Right lobe of liver (tissue), 6 donors: ENCODE results near the gene PLAC1. TPM values are rescaled to one million over a fixed set of nuclear protein-coding genes. Genes with fewer than 3 reads are reported as not detected.

Source experiments
- ATAC-seq, 4 donors: fragments of 200-7000 bp; cut with Tn5 transposase; one replicate each; pipeline ENCODE4 v1.9.1; 2020; ENCODE audit warnings: mild to moderate bottlenecking in 4 of 4, moderate library complexity in 4 of 4
- DNase-seq, 3 donors: peaks; one replicate each; pipeline ENCODE4 v3.0.0-alpha.2; 2020
- H3K27ac ChIP-seq, 3 donors: fragments of 200-600 bp; one replicate each; pipeline ENCODE4 v1.8.0; 2022
- H3K27me3 ChIP-seq, 2 donors: fragments of 200-600 bp; one replicate each; pipeline ENCODE4 v1.8.0; 2022
- H3K36me3 ChIP-seq, 4 donors: fragments of 200-600 bp; sonication (generic) in 1 of 4; one replicate each; pipeline versions ENCODE4 v1.5.1 to v1.8.0; 2017 to 2022; ENCODE audit warnings: control low read depth in 1 of 4
- H3K4me1 ChIP-seq, 4 donors: fragments of 200-600 bp; sonication (generic) in 1 of 4; one replicate each; pipeline versions ENCODE4 v1.5.1 to v1.8.0; 2017 to 2022; ENCODE audit warnings: control low read depth in 1 of 4
- H3K4me3 ChIP-seq, 3 donors: fragments of 200-600 bp; one replicate each; pipeline ENCODE4 v1.8.0; 2022
- H3K9me3 ChIP-seq, 4 donors: fragments of 200-600 bp; sonication (generic) in 1 of 4; one replicate each; pipeline versions ENCODE4 v1.5.1 to v1.8.0; 2017 to 2022; ENCODE audit warnings: control low read depth in 1 of 4
- POLR2A ChIP-seq: fragments of 450-650 bp; IDR thresholded peaks from one replicate; pipeline ENCODE4 v1.6.1; 2017; ENCODE audit warnings: antibody characterized with exemption, mild to moderate bottlenecking
- WGBS: methylation state at CpG from one replicate; pipeline ENCODE4 v1.1.6; 2018; ENCODE audit warnings: low coverage, low lambda C conversion rate; ENCODE audit not compliant: insufficient coverage; ENCODE audit errors: missing lambda C conversion rate; 5-methylcytosine and 5-hydroxymethylcytosine counted together
- intact Hi-C, 2 donors: fragments of 100-400 bp; cut with DNase I; formaldehyde crosslinking; loops; one replicate each; pipeline versions ENCODE4 v1.11.2 to v1.14.1; 2022
- total RNA-seq, 6 experiments: library from RNA; depleted of rRNA in 2 of 6; stranded (reverse); fragments of >200 nt in 2 of 6; fragmentation: NEBNext Ultra II Directional in 3 of 6; extraction: Animal tissue kit (Norgen Biotek cat#: 25700) in 3 of 6; gene quantifications; one replicate each; pipeline versions ENCODE4 v1.1.0 to v1.2.4, GENCODE V29; 2016 to 2023
- TF ChIP-seq, protein P1 (sequence below), 4 donors: fragments of 200-600 bp in 3 of 4; fragments of 450-650 bp in 1 of 4; IDR thresholded peaks; one replicate each; pipeline versions ENCODE4 v1.5.1 to v1.8.0; 2016 to 2022; ENCODE audit warnings: antibody characterized with exemption in 4 of 4, mild to moderate bottlenecking in 2 of 4
- donor health status: DM: no; HTN: yes; CAD: no.
- donor health status: DM: no; HTN: no; CAD: no.
- donor health status: DM: no; HTN: no; CAD: no.
- donor health status: DM: no; HTN: yes; CAD: no.
- donor health status: DM: no; HTN: yes; CAD: no.

The PLAC1 gene
- total RNA-seq, 6 experiments from 2014 or later = not detected

DNA sequence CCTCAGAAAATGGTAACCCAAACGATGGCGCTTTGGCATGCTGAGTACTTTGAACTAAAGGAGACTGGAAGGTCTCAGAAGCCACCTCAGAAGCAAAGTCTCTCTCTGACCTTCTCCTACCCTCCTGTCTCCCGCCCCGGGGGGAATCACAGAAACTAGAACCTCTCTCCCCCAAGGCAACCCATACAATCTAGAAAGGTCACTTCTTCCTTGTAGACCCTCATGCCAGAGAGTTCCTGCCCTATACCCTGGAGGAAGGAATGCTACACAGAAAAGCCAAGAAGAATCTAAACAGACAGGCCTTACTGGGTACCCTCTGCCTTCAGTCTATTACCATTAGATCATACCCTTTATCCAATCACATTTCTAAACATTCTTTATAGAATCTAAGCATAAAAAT is 8.5 kb downstream of the PLAC1 start:
- Histone ChIP-seq H3K9me3 (no peaks in the 10 kb centered on the region), H3K4me3 (no peak overlapping the region), H3K4me1 (peaks cover 0 to 3% (median 0%) of the 10 kb centered on the region in 4 donors), H3K27me3 (no peaks in the 10 kb centered on the region), H3K27ac (no peak overlapping the region), H3K36me3 (no peaks in the 10 kb centered on the region)
- ATAC-seq = no peak
- 96% methylated on average over 4 of the region's 4 CpGs for WGBS
- intact Hi-C loops = no loop called here
- TF ChIP-seq, protein P1, sequence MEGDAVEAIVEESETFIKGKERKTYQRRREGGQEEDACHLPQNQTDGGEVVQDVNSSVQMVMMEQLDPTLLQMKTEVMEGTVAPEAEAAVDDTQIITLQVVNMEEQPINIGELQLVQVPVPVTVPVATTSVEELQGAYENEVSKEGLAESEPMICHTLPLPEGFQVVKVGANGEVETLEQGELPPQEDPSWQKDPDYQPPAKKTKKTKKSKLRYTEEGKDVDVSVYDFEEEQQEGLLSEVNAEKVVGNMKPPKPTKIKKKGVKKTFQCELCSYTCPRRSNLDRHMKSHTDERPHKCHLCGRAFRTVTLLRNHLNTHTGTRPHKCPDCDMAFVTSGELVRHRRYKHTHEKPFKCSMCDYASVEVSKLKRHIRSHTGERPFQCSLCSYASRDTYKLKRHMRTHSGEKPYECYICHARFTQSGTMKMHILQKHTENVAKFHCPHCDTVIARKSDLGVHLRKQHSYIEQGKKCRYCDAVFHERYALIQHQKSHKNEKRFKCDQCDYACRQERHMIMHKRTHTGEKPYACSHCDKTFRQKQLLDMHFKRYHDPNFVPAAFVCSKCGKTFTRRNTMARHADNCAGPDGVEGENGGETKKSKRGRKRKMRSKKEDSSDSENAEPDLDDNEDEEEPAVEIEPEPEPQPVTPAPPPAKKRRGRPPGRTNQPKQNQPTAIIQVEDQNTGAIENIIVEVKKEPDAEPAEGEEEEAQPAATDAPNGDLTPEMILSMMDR (IDR thresholded peaks at IDR 0.05) = no peak
- no peak for TF ChIP-seq POLR2A
- no peak for DNase-seq

DNA sequence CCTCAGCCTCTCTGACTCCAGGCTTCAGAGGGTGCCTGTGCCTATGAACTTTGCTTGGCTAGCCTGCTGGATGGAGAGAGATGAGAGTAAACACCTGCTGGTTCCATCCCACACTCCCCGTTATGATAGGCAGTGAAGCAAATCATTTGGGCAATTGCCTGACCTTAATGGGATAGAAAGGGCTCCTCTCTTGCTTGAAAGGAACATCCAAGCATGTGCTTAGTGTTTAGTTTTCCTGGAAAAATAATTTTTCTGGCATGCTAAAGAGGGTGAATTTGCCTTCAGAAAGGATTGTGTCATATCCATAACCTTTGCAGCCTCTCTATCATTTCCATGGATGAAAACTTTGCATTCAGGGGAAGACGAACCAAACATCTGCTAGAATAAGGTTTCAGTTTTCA is 10.8 kb downstream of the PLAC1 start:
- WGBS = 68% methylated on average over 2 of the region's 2 CpGs
- ATAC-seq = no peak
- DNase-seq = no peak

DNA sequence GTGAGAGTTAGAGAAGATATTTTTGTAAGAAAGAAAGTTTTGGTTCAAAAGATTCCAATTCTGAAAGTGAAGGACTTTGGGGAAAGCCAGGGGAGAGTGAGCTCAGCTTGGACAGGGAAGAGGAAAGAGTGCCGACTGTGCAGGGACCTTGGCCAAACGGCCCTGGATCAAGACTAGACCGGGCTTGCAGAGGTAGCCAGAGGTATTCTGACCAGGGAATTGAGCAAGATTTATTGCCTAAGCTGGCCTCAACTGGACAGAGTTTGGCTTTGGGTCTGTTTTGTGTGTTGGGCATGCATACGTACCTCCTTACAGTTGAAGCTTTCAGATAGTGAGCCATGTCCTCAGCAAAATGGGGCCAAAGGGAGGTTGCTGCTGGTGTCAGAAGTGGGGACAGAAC is 11.6 kb downstream of the PLAC1 start:
- no peak overlapping the region for H3K27ac ChIP-seq
- peak in 2 of 4 donors; percentile 41 to 96 for ATAC-seq
- no peak overlapping the region for H3K4me3 ChIP-seq
- TF ChIP-seq, protein P1 (IDR thresholded peaks at IDR 0.05) = no peak
- TF ChIP-seq POLR2A = no peak
- H3K36me3 ChIP-seq = no peaks in the 10 kb centered on the region
- 20% methylated on average over 4 of the region's 4 CpGs for WGBS
- peak in 2 of 3 donors; percentile 59 to 62 for DNase-seq
- no peaks in the 10 kb centered on the region for H3K9me3 ChIP-seq
- no peaks in the 10 kb centered on the region for H3K27me3 ChIP-seq
- intact Hi-C loops = no loop called here
- H3K4me1 ChIP-seq = peaks cover 0 to 3% (median 0%) of the 10 kb centered on the region in 4 donors

More for the DNA sequence above, 10.8 kb downstream of the PLAC1 start:
- TF ChIP-seq POLR2A = no peak
- no peaks in the 10 kb centered on the region for H3K27me3 ChIP-seq
- intact Hi-C loops = no loop called here
- peaks cover 0 to 3% (median 0%) of the 10 kb centered on the region in 4 donors for H3K4me1 ChIP-seq
- no peaks in the 10 kb centered on the region for H3K36me3 ChIP-seq
- H3K27ac ChIP-seq = no peak overlapping the region
- no peak overlapping the region for H3K4me3 ChIP-seq
- no peaks in the 10 kb centered on the region for H3K9me3 ChIP-seq

GRCh38 chrX:134645936-134646543 is 12.2 kb downstream of the PLAC1 start:
- 42% methylated on average over 6 of the region's 6 CpGs for WGBS
- Histone ChIP-seq H3K4me1 (peaks cover 0 to 3% (median 0%) of the 10 kb centered on the region in 4 donors), H3K27ac (no peak overlapping the region), H3K36me3 (no peaks in the 10 kb centered on the region), H3K9me3 (no peaks in the 10 kb centered on the region), H3K27me3 (no peaks in the 10 kb centered on the region), H3K4me3 (no peak overlapping the region)
- intact Hi-C loops = no loop called here
- no peak for DNase-seq
- no peak for TF ChIP-seq POLR2A
- ATAC-seq = no peak

DNA sequence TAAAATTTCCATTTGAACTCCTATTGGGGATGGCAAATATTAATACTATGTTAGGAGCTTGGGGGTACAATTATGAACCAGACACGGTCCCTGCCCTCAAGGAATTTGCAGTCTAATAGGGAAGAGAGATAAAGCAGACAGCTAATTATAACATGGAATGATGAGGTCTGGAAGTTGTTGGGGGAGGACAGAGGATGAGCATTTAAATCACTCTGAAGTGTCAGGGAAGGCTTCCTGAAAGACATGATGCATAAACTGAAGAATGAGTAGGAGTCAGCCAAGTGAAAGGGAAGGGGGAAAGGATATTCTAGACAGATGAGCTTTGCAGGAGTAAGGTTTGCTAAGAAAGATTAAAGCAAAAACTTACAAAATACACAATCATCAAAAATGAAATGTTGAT is 15.9 kb downstream of the PLAC1 start:
- Histone ChIP-seq H3K27me3 (no peaks in the 10 kb centered on the region), H3K36me3 (no peaks in the 10 kb centered on the region), H3K4me3 (no peak overlapping the region), H3K9me3 (no peaks in the 10 kb centered on the region), H3K27ac (no peak overlapping the region), H3K4me1 (peaks cover 0 to 3% (median 0%) of the 10 kb centered on the region in 4 donors)
- ATAC-seq (no peak), DNase-seq (no peak)
- intact Hi-C loops = no loop called here
- WGBS = 18% methylated on average over 1 of the region's 1 CpG
- TF ChIP-seq POLR2A = no peak
- TF ChIP-seq, protein P1 (IDR thresholded peaks at IDR 0.05) = no peak
